ENCODE measurements around the gene ARSH. TPM values are rescaled to one million over a fixed set of nuclear protein-coding genes. Genes with fewer than 3 reads are reported as not detected.

Gene ARSH

GRCh38 chrX:3075959-3076358 is 69.6 kb downstream of the ARSH start:
- H3K9me3 ChIP-seq (replicated peaks in 1 of 2; ENCODE audit: control insufficient read depth in 2 of 2, insufficient read depth in 1 of 2, low read depth in 1 of 2, low read length in 2 of 2): no peaks in the 10 kb centered on the region
- no peak overlapping the region for H3K4ac ChIP-seq (ENCODE audit: low read length)
- no peak overlapping the region for H3K27ac ChIP-seq (replicated peaks; ENCODE audit: low read length)
- no peak overlapping the region for H3K4me3 ChIP-seq (ENCODE audit: low read length in 2 of 2)
- no peak overlapping the region for H3K4me2 ChIP-seq (ENCODE audit: insufficient read depth, low read length, poor library complexity, severe bottlenecking)
- H3K9ac ChIP-seq (ENCODE audit: low read depth, low read length, poor library complexity): no peak overlapping the region
- no peak overlapping the region for H2AFZ ChIP-seq (ENCODE audit: low read length)
- no peaks in the 10 kb centered on the region for H3K27me3 ChIP-seq (ENCODE audit: control insufficient read depth in 3 of 3, insufficient read depth in 3 of 3, low read depth in 1 of 3, low read length in 3 of 3)
- no peak overlapping the region for H3K14ac ChIP-seq (ENCODE audit: low read length)
- H3K4me1 ChIP-seq (ENCODE audit: control insufficient read depth in 2 of 2, insufficient read depth in 1 of 2, low read depth in 1 of 2, low read length in 2 of 2): no peaks in the 10 kb centered on the region
- no peak overlapping the region for H2BK12ac ChIP-seq (ENCODE audit: low read length)
- no peak overlapping the region for H2BK15ac ChIP-seq (ENCODE audit: low read length)
- no CpG with 5 or more reads among the region's 1 CpG for WGBS, 2 donors (ENCODE audit: extremely low coverage in 2 of 2, insufficient read length in 2 of 2, insufficient replicate concordance in 1 of 2)
- no peak for DNase-seq (ENCODE audit: low spot score)
- H2AK5ac ChIP-seq (ENCODE audit: low read depth, low read length): no peak overlapping the region
- H2BK5ac ChIP-seq (ENCODE audit: low read length): no peak overlapping the region
- no peaks in the 10 kb centered on the region for H3K79me1 ChIP-seq (ENCODE audit: low read depth, low read length)
- no peaks in the 10 kb centered on the region for H3K36me3 ChIP-seq (replicated peaks in 1 of 2; ENCODE audit: control insufficient read depth in 2 of 2, insufficient read depth in 2 of 2, low read length in 2 of 2)
- no peak overlapping the region for H3K18ac ChIP-seq (ENCODE audit: low read length)
- H3K23ac ChIP-seq (ENCODE audit: low read depth, low read length, poor library complexity): no peak overlapping the region
- no peak overlapping the region for H4K8ac ChIP-seq (ENCODE audit: low read depth, low read length)
- no peak overlapping the region for H2BK120ac ChIP-seq (ENCODE audit: low read depth, low read length)
- no peak overlapping the region for H4K91ac ChIP-seq (ENCODE audit: low read depth, low read length, poor library complexity)

- no peaks in the 10 kb centered on the region for H3K36me3 ChIP-seq (replicated peaks in 1 of 2; ENCODE audit: control insufficient read depth in 2 of 2, insufficient read depth in 2 of 2, low read length in 2 of 2)
- H4K8ac ChIP-seq (ENCODE audit: low read depth, low read length): no peak overlapping the region
- no peaks in the 10 kb centered on the region for H3K4me1 ChIP-seq (ENCODE audit: control insufficient read depth in 2 of 2, insufficient read depth in 1 of 2, low read depth in 1 of 2, low read length in 2 of 2)
- H3K27me3 ChIP-seq (ENCODE audit: control insufficient read depth in 3 of 3, insufficient read depth in 3 of 3, low read depth in 1 of 3, low read length in 3 of 3): no peaks in the 10 kb centered on the region
- H3K9me3 ChIP-seq (replicated peaks in 1 of 2; ENCODE audit: control insufficient read depth in 2 of 2, insufficient read depth in 1 of 2, low read depth in 1 of 2, low read length in 2 of 2): no peaks in the 10 kb centered on the region
- no peak overlapping the region for H4K91ac ChIP-seq (ENCODE audit: low read depth, low read length, poor library complexity)
- H2AFZ ChIP-seq (ENCODE audit: low read length): no peak overlapping the region
- no peak overlapping the region for H2BK15ac ChIP-seq (ENCODE audit: low read length)
- H2BK12ac ChIP-seq (ENCODE audit: low read length): no peak overlapping the region
- no CpG with 5 or more reads among the region's 21 CpGs for WGBS, 2 donors (ENCODE audit: extremely low coverage in 2 of 2, insufficient read length in 2 of 2, insufficient replicate concordance in 1 of 2)
- H3K9ac ChIP-seq (ENCODE audit: low read depth, low read length, poor library complexity): no peak overlapping the region
- H3K23ac ChIP-seq (ENCODE audit: low read depth, low read length, poor library complexity): no peak overlapping the region
- no peak for DNase-seq (ENCODE audit: low spot score)
- no peaks in the 10 kb centered on the region for H3K79me1 ChIP-seq (ENCODE audit: low read depth, low read length)
- no peak overlapping the region for H3K4me2 ChIP-seq (ENCODE audit: insufficient read depth, low read length, poor library complexity, severe bottlenecking)
- no peak overlapping the region for H2BK120ac ChIP-seq (ENCODE audit: low read depth, low read length)
- H3K4ac ChIP-seq (ENCODE audit: low read length): no peak overlapping the region
- H3K27ac ChIP-seq (replicated peaks; ENCODE audit: low read length): no peak overlapping the region
- H3K4me3 ChIP-seq (ENCODE audit: low read length in 2 of 2): no peak overlapping the region
- H2AK5ac ChIP-seq (ENCODE audit: low read depth, low read length): no peak overlapping the region
- H3K14ac ChIP-seq (ENCODE audit: low read length): no peak overlapping the region
- H2BK5ac ChIP-seq (ENCODE audit: low read length): no peak overlapping the region
- H3K18ac ChIP-seq (ENCODE audit: low read length): no peak overlapping the region
Measured at GRCh38 chrX:3076416-3076991, 70.2 kb downstream of the ARSH start.

Small RNAs within 50 kb of the gene (small RNA-seq; reads per million reads assigned to genes)
- not detected for gene RN7SL578P (ENCODE audit: insufficient read depth)

Data from neuronal stem cell (in vitro differentiated cells).